Panc1 (cell line): Measurements from ENCODE around the gene SPECC1L. TPM values are rescaled to one million over a fixed set of nuclear protein-coding genes. Genes with fewer than 3 reads are reported as not detected.

Experiments
- ATAC-seq: fragments of 200-7000 bp; cut with Tn5 transposase; 2 replicates; pipeline ENCODE4 v1.9.1; 2020; ENCODE audit warnings: mild to moderate bottlenecking, moderate library complexity
- BruUV-seq: library from RNA; stranded (reverse); fragments of 400-500 nt; replicated peaks from 2 replicates; lab custom pipeline; 2021; lab: Mats Ljungman, UMichigan
- CTCF ChIA-PET: fragments of 300-600 bp; sonication (Branson Sonifier 250); formaldehyde crosslinking; loops from one replicate; lab custom pipeline; 2022; ENCODE audit warnings: antibody characterized with exemption; lab: Charles Lee
- POLR2A ChIA-PET: fragments of 300-600 bp; sonication (Branson Sonifier 250); formaldehyde crosslinking; loops from one replicate; lab custom pipeline; 2022; ENCODE audit warnings: antibody characterized with exemption; lab: Charles Lee
- DNase-seq: peaks from one replicate; pipeline ENCODE4 v3.0.0-alpha.2; 2010; ENCODE audit warnings: low read depth, low spot score
- H3K27ac ChIP-seq: 2 replicates; pipeline ENCODE4 v1.5.1; 2011; ENCODE audit warnings: mild to moderate bottlenecking, low read length, inconsistent platforms
- H3K27me3 ChIP-seq: fragments of 200-500 bp; sonication (Bioruptor generic); 2 replicates; pipeline ENCODE4 v1.6.0; 2014; ENCODE audit warnings: low read length, inconsistent platforms; ENCODE audit not compliant: control insufficient read depth, insufficient read depth
- H3K36me3 ChIP-seq: fragments of 200-500 bp; sonication (Bioruptor generic); 2 replicates; pipeline ENCODE4 v1.5.1; 2014; ENCODE audit warnings: inconsistent platforms, mild to moderate bottlenecking, low read length, moderate library complexity; ENCODE audit not compliant: control insufficient read depth, insufficient read depth
- H3K4me1 ChIP-seq: 2 replicates; pipeline ENCODE4 v1.5.1; 2011; ENCODE audit warnings: inconsistent platforms, mild to moderate bottlenecking, low read length, moderate library complexity; ENCODE audit not compliant: control insufficient read depth, insufficient read depth
- H3K4me3 ChIP-seq, 2 experiments: 2 replicates each; pipeline ENCODE4 v1.5.1; 2011 to 2012; ENCODE audit warnings: low read depth in 2 of 2, low read length in 2 of 2, mild to moderate bottlenecking in 2 of 2, inconsistent platforms in 1 of 2, moderate library complexity in 1 of 2
- H3K9me3 ChIP-seq: fragments of 200-500 bp; sonication (Bioruptor generic); 2 replicates; pipeline ENCODE4 v1.5.1; 2014; ENCODE audit warnings: low read depth, mild to moderate bottlenecking, inconsistent platforms, low read length, moderate library complexity; ENCODE audit not compliant: control insufficient read depth, insufficient read depth
- POLR2AphosphoS5 ChIP-seq: IDR thresholded peaks from 2 replicates; pipeline ENCODE4 v1.6.1; 2012; ENCODE audit warnings: mild to moderate bottlenecking, low read depth, low read length, moderate library complexity
- SIN3A ChIP-seq: IDR thresholded peaks from 2 replicates; pipeline ENCODE4 v1.6.1; 2012; ENCODE audit warnings: low read depth, mild to moderate bottlenecking, low read length, moderate library complexity, borderline replicate concordance; ENCODE audit not compliant: insufficient read depth
- TCF7L2 ChIP-seq: IDR thresholded peaks from 2 replicates; pipeline ENCODE4 v1.6.1; 2011; ENCODE audit warnings: mild to moderate bottlenecking, low read depth, low read length, inconsistent platforms
- in situ Hi-C: cut with HindIII; loops from 2 replicates; pipeline ENCODE4 v1.10.0; 2016; ENCODE audit warnings: low sequenced_read_pairs, low pct_unique_long_range_greater_than_20kb
- intact Hi-C: fragments of 100-400 bp; cut with micrococcal nuclease; formaldehyde crosslinking; loops from one replicate; pipeline ENCODE4 v1.10.0; 2022; ENCODE audit not compliant: unreplicated experiment
- total RNA-seq: library from RNA; stranded (reverse); gene quantifications from one replicate; pipeline ENCODE4 v1.2.1, GENCODE V29; 2021; ENCODE audit not compliant: unreplicated experiment
- TF ChIP-seq, protein P1 (sequence below), 2 experiments: IDR thresholded peaks; 2 replicates each; pipeline ENCODE4 v1.6.1; 2011 to 2012; ENCODE audit warnings: low read depth in 2 of 2, control low read depth in 1 of 2, low read length in 1 of 2, mild to moderate bottlenecking in 1 of 2, moderate library complexity in 1 of 2; ENCODE audit not compliant: insufficient read depth in 1 of 2
- TF ChIP-seq, protein P2 (sequence below): fragments of 450-650 bp; IDR thresholded peaks from 2 replicates; pipeline ENCODE4 v1.5.1; 2017; ENCODE audit warnings: mild to moderate bottlenecking

SPECC1L gene
- total RNA-seq, 1 experiment from 2014 or later, result 43.3 TPM

DNA sequence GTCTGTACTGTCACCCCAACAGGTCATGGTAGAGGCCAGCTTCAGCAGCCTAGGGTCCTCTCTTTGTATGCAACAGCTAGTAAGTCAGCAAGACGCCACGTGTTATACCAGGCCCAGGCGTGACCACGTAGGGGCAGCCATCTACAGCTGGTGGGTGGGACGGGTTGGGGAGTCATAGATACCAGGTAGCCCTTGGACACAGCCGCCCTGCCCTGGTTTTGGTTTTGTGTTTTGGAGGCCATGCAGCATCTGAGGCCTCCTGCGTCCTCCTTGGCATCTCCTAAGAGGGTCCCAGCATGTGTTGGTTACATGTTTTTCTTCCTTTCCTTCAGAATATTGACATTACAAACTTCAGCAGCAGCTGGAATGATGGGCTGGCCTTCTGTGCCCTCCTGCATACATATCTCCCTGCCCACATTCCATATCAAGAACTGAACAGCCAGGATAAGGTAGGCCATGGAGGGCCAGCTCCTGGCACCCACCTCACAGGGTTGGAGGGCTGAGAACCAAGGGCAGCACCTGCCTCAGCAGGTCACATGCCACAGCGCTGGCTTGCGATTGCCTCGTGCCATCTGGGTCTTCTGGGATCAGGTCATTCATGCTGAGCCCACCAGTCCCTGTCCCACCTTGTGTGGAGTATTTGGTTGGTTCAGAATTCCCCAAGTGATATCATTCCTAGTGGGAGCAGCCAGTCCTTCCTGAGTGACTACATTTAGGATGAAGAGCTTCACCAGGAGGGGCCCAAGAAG lies 140.8 kb downstream of the SPECC1L start:
- CTCF ChIA-PET, result interaction anchor here (0.6 kb wide), 1 partner anchor 1233 kb away, joined by 3 read pairs; no protein-coding TSS in a partner anchor
- Histone ChIP-seq H3K36me3 (no peaks in the 10 kb centered on the region), H3K4me3 (no peak overlapping the region), H3K27me3 (no peaks in the 10 kb centered on the region), H3K4me1 (no peaks in the 10 kb centered on the region), H3K27ac (no peak overlapping the region), H3K9me3 (no peaks in the 10 kb centered on the region)
- DNase-seq, result no peak
- ATAC-seq, result no peak
- in situ Hi-C loops (no loop called here), intact Hi-C loops (no loop called here)
- BruUV-seq, result no TSS peak
- POLR2A ChIA-PET, result no interaction called here
- TF ChIP-seq, protein P1, sequence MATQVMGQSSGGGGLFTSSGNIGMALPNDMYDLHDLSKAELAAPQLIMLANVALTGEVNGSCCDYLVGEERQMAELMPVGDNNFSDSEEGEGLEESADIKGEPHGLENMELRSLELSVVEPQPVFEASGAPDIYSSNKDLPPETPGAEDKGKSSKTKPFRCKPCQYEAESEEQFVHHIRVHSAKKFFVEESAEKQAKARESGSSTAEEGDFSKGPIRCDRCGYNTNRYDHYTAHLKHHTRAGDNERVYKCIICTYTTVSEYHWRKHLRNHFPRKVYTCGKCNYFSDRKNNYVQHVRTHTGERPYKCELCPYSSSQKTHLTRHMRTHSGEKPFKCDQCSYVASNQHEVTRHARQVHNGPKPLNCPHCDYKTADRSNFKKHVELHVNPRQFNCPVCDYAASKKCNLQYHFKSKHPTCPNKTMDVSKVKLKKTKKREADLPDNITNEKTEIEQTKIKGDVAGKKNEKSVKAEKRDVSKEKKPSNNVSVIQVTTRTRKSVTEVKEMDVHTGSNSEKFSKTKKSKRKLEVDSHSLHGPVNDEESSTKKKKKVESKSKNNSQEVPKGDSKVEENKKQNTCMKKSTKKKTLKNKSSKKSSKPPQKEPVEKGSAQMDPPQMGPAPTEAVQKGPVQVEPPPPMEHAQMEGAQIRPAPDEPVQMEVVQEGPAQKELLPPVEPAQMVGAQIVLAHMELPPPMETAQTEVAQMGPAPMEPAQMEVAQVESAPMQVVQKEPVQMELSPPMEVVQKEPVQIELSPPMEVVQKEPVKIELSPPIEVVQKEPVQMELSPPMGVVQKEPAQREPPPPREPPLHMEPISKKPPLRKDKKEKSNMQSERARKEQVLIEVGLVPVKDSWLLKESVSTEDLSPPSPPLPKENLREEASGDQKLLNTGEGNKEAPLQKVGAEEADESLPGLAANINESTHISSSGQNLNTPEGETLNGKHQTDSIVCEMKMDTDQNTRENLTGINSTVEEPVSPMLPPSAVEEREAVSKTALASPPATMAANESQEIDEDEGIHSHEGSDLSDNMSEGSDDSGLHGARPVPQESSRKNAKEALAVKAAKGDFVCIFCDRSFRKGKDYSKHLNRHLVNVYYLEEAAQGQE (IDR thresholded peaks at IDR 0.05; ENCODE audit: insufficient read depth in 1 of 2, low read depth in 2 of 2, low read length in 1 of 2), result no peak
- TF ChIP-seq POLR2AphosphoS5 (no peak), TCF7L2 (no peak), SIN3A (no peak)
- TF ChIP-seq, protein P2, sequence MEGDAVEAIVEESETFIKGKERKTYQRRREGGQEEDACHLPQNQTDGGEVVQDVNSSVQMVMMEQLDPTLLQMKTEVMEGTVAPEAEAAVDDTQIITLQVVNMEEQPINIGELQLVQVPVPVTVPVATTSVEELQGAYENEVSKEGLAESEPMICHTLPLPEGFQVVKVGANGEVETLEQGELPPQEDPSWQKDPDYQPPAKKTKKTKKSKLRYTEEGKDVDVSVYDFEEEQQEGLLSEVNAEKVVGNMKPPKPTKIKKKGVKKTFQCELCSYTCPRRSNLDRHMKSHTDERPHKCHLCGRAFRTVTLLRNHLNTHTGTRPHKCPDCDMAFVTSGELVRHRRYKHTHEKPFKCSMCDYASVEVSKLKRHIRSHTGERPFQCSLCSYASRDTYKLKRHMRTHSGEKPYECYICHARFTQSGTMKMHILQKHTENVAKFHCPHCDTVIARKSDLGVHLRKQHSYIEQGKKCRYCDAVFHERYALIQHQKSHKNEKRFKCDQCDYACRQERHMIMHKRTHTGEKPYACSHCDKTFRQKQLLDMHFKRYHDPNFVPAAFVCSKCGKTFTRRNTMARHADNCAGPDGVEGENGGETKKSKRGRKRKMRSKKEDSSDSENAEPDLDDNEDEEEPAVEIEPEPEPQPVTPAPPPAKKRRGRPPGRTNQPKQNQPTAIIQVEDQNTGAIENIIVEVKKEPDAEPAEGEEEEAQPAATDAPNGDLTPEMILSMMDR, result no peak

DNA sequence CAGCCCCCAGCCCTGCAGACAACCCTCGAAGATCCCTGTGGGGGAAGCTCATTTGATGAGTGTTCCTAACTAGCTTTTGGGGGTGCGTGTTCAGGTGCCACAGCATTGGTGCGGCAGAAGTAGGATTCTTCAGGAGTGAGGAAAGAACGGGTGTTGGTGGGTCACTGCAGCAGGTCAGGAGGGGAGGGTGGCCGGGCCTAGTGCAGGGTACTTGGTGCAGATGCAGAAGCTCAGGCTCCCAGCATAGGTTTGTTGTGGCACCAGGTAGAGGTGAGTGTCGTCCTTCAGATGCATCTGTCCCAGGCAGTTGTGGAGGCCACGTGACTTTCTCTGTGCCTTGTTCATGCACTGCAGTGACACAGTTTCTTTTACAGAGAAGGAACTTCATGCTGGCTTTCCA lies 141.6 kb downstream of the SPECC1L start:
- H3K4me3 ChIP-seq, result no peak overlapping the region
- CTCF ChIA-PET, result interaction anchor here (0.6 kb wide), 1 partner anchor 1234 kb away, joined by 3 read pairs; no protein-coding TSS in a partner anchor
- TF ChIP-seq, protein P2, result no peak
- no peak for TF ChIP-seq POLR2AphosphoS5
- TF ChIP-seq, protein P1 (IDR thresholded peaks at IDR 0.05; ENCODE audit: insufficient read depth in 1 of 2, low read depth in 2 of 2, low read length in 1 of 2), result no peak
- TF ChIP-seq TCF7L2, result no peak
- TF ChIP-seq SIN3A, result no peak
- POLR2A ChIA-PET, result no interaction called here
- intact Hi-C loops, result no loop called here
- ATAC-seq (no peak), DNase-seq (no peak)
- no peak overlapping the region for H3K27ac ChIP-seq
- no peaks in the 10 kb centered on the region for H3K4me1 ChIP-seq
- in situ Hi-C loops, result no loop called here
- no peaks in the 10 kb centered on the region for H3K9me3 ChIP-seq
- no TSS peak for BruUV-seq
- H3K27me3 ChIP-seq, result no peaks in the 10 kb centered on the region
- H3K36me3 ChIP-seq, result no peaks in the 10 kb centered on the region
